Parathyroid adenoma (tissue), 2 donors: ENCODE results near the gene HERC2.
"Not testable (repeated sequence)": the region's sequence is repeated elsewhere in the genome, so short reads cannot be mapped to it uniquely, and the experiment has no call there.

Experiments used
- H2AFZ ChIP-seq: fragments of 300-600 bp; sonication (generic); one replicate; pipeline ENCODE4 v1.7.0; 2017; ENCODE audit warnings: antibody characterized with exemption, mild to moderate bottlenecking
- H3K27ac ChIP-seq: fragments of 300-600 bp; sonication (generic); one replicate; pipeline ENCODE4 v1.7.0; 2017
- H3K27me3 ChIP-seq: fragments of 300-600 bp; sonication (generic); one replicate; pipeline ENCODE4 v1.7.0; 2017; ENCODE audit warnings: low read length; ENCODE audit not compliant: control insufficient read depth, insufficient read depth
- H3K36me3 ChIP-seq: fragments of 300-600 bp; sonication (generic); one replicate; pipeline ENCODE4 v1.7.0; 2017; ENCODE audit warnings: low read length; ENCODE audit not compliant: control insufficient read depth, insufficient read depth
- H3K4me1 ChIP-seq: fragments of 300-600 bp; sonication (generic); one replicate; pipeline ENCODE4 v1.7.0; 2017; ENCODE audit warnings: control low read depth
- H3K4me2 ChIP-seq: fragments of 300-600 bp; sonication (generic); one replicate; pipeline ENCODE4 v1.7.0; 2017; ENCODE audit warnings: low read length
- H3K4me3 ChIP-seq: fragments of 300-600 bp; sonication (generic); one replicate; pipeline ENCODE4 v1.7.0; 2017; ENCODE audit warnings: low read depth, low read length
- H3K79me2 ChIP-seq: fragments of 300-600 bp; sonication (generic); one replicate; pipeline ENCODE4 v1.7.0; 2017; ENCODE audit warnings: control low read depth
- H3K9ac ChIP-seq: fragments of 300-600 bp; sonication (generic); one replicate; pipeline ENCODE4 v1.7.0; 2017; ENCODE audit warnings: mild to moderate bottlenecking
- H3K9me3 ChIP-seq: fragments of 300-600 bp; sonication (generic); one replicate; pipeline ENCODE4 v1.7.0; 2017; ENCODE audit warnings: low read length; ENCODE audit not compliant: control insufficient read depth
- TF ChIP-seq, protein P1 (sequence below): fragments of 300-600 bp; sonication (generic); IDR thresholded peaks from one replicate; pipeline ENCODE4 v1.7.0; 2017; ENCODE audit warnings: antibody characterized with exemption, mild to moderate bottlenecking
- donor health status: primary hyperparathyroidism.

Gene HERC2

DNA sequence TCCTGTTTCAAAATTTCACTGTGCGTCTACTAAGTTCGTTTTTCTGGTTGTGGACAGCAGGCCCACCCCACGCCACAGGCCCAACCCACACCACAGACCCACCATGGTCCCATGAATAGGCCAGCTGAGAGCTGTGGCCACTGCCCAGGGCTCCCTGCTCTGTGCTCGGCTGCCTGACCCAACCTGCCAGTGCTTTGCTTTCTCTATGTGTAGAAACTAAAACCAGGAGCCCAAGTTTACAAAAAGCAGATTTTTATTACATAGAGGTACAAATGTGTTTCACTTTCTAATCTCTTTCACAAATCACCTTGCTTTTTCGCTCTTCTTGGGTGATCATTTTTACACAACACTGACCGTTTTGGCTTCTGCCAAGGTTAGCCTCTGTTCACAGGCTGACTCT is 69.1 kb downstream of the HERC2 start:
- no peaks in the 10 kb centered on the region for H3K36me3 ChIP-seq
- H3K9ac ChIP-seq = no peak overlapping the region
- no peaks in the 10 kb centered on the region for H3K79me2 ChIP-seq
- no peaks in the 10 kb centered on the region for H3K9me3 ChIP-seq
- H3K4me2 ChIP-seq = no peak overlapping the region
- H3K27me3 ChIP-seq = no peaks in the 10 kb centered on the region
- H2AFZ ChIP-seq = no peak overlapping the region
- H3K4me1 ChIP-seq = no peaks in the 10 kb centered on the region
- H3K27ac ChIP-seq = no peak overlapping the region
- TF ChIP-seq, protein P1, sequence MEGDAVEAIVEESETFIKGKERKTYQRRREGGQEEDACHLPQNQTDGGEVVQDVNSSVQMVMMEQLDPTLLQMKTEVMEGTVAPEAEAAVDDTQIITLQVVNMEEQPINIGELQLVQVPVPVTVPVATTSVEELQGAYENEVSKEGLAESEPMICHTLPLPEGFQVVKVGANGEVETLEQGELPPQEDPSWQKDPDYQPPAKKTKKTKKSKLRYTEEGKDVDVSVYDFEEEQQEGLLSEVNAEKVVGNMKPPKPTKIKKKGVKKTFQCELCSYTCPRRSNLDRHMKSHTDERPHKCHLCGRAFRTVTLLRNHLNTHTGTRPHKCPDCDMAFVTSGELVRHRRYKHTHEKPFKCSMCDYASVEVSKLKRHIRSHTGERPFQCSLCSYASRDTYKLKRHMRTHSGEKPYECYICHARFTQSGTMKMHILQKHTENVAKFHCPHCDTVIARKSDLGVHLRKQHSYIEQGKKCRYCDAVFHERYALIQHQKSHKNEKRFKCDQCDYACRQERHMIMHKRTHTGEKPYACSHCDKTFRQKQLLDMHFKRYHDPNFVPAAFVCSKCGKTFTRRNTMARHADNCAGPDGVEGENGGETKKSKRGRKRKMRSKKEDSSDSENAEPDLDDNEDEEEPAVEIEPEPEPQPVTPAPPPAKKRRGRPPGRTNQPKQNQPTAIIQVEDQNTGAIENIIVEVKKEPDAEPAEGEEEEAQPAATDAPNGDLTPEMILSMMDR = no peak
- H3K4me3 ChIP-seq = no peak overlapping the region

- no peaks in the 10 kb centered on the region for H3K4me1 ChIP-seq
- no peak overlapping the region for H3K4me2 ChIP-seq
- H3K36me3 ChIP-seq = no peaks in the 10 kb centered on the region
- H2AFZ ChIP-seq = no peak overlapping the region
- no peaks in the 10 kb centered on the region for H3K27me3 ChIP-seq
- H3K79me2 ChIP-seq = no peaks in the 10 kb centered on the region
- no peaks in the 10 kb centered on the region for H3K9me3 ChIP-seq
- no peak overlapping the region for H3K9ac ChIP-seq
- no peak overlapping the region for H3K4me3 ChIP-seq
- TF ChIP-seq, protein P1 = no peak
- no peak overlapping the region for H3K27ac ChIP-seq
Measured at GRCh38 chr15:28246605-28247004, 75.4 kb downstream of the HERC2 start.

DNA sequence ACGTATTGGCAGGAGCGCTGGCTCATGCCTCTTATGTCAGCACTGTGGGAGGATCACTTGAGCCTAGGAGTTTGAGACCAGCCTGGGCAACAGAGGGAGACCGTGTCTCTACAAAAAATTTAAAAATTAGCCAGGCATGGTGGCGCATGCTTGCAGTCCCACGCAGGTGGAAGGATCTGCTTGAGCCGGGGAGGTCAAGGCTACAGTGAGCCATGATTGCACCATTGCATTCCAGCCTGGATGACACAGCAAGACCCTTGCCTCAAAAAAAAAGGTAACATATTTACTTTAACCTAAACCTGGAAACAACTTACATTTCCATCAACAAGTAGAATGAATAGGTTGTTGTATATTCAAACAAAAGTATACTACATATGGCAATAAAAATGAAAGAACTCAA is 78.1 kb downstream of the HERC2 start:
- Histone ChIP-seq H3K79me2 (no peaks in the 10 kb centered on the region), H3K9me3 (no peaks in the 10 kb centered on the region), H3K4me1 (no peaks in the 10 kb centered on the region), H3K27ac (no peak overlapping the region), H3K4me2 (no peak overlapping the region), H3K4me3 (no peak overlapping the region), H2AFZ (no peak overlapping the region), H3K9ac (no peak overlapping the region), H3K36me3 (no peaks in the 10 kb centered on the region), H3K27me3 (no peaks in the 10 kb centered on the region)
- TF ChIP-seq, protein P1 = no peak

DNA sequence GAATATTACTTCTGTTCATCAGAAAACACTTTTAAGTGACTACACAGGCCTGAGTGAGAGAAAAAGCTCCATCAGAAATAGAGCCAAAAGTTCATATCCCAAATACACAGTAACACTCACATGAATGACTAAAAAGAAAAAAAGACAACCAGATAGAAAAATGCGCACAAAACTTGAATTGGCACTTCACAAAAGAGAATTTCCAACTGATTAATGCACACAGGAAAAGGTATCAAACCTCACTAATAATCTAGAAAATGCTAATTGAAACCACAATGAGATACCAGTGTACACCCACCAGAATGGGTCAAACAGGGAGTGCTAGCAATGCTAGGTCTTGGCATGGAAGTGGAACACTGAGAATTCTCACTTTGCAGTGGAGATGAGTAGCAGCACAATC is 78.6 kb downstream of the HERC2 start:
- H3K9me3 ChIP-seq = no peaks in the 10 kb centered on the region
- H3K9ac ChIP-seq = no peak overlapping the region
- H3K27ac ChIP-seq = no peak overlapping the region
- no peaks in the 10 kb centered on the region for H3K36me3 ChIP-seq
- H3K4me1 ChIP-seq = no peaks in the 10 kb centered on the region
- H3K27me3 ChIP-seq = no peaks in the 10 kb centered on the region
- no peak overlapping the region for H3K4me2 ChIP-seq
- TF ChIP-seq, protein P1 = no peak
- H3K4me3 ChIP-seq = no peak overlapping the region
- no peaks in the 10 kb centered on the region for H3K79me2 ChIP-seq
- no peak overlapping the region for H2AFZ ChIP-seq

GRCh38 chr15:28238296-28238695 is 83.7 kb downstream of the HERC2 start:
- not testable (repeated sequence) for H3K4me1 ChIP-seq, H3K4me2 ChIP-seq, H3K27me3 ChIP-seq, H2AFZ ChIP-seq, H3K9me3 ChIP-seq, H3K4me3 ChIP-seq, H3K36me3 ChIP-seq, H3K9ac ChIP-seq, H3K27ac ChIP-seq, H3K79me2 ChIP-seq

DNA sequence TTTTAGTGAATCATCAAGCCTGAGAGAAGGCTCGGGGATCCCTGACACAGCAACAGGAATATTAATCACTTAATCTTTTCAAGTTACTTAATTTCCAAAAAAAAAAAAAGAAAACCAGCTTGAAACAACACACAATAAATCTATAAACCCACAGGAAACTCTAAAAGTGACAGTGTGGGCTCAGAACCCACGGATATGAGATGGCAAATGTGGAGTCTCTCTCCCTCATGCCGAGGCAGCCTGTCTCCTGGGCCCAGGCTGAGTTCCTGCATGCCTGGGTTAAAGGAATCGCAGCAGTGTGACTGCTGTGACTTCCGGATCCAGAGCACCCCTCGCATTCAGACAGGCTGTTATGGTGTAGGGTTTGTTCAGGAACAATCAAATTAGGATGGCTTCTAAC is 90.2 kb downstream of the HERC2 start:
- not testable (repeated sequence) for H3K4me3 ChIP-seq, H3K79me2 ChIP-seq, H3K4me2 ChIP-seq, H3K9me3 ChIP-seq, H3K27ac ChIP-seq, H2AFZ ChIP-seq, H3K36me3 ChIP-seq, H3K9ac ChIP-seq, H3K27me3 ChIP-seq, H3K4me1 ChIP-seq

DNA sequence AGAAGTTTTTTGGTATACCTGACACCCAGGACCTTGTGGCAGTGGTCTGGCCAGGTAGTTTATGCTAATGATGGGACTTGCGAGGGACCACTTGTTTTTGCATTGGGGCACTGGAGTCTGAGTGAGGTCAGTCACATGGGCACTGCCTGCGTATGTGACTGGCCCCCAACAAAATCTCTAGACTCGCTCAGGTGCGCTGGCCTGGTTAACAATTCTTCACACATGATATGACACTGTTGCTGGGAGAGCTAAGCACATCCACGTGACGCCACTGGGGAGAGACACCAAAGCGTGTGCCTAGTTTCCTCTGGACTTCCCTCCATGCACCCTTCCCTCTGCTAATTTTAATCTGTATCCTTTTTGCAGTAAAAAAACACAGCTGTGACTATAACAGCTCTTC is 90.6 kb downstream of the HERC2 start:
- not testable (repeated sequence) for H3K36me3 ChIP-seq, H3K4me2 ChIP-seq, H3K9me3 ChIP-seq, H3K4me3 ChIP-seq, H2AFZ ChIP-seq, H3K9ac ChIP-seq, H3K79me2 ChIP-seq, H3K4me1 ChIP-seq, H3K27me3 ChIP-seq, H3K27ac ChIP-seq

DNA sequence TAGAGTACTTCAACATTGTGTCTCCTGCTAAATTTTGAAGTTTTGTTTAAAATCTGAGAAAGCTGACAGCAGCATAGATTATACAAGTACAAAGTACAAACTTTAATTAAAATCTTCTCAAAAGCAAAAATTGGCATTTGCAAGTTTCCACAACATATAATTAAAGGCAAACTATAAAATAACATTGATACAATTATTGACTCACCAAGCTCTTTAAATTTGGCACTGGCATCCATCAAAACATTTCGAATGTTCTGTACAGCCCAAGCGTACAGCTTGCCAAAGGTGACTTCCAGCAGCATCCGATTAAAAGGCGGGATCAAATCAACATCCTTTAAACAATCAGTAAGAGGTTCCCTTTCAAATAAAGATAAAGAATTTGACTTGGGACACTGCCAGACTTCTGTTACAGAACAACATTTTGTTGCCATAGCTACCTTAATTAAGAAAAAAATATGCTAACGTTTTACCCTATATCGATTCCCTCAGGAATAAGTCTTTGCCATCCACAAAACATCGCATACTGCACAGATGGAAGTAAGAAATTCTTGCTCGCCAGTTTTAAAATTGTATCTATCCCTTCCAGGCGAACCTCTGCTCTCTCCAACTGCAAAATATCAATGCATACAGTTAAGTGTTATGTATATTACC is 92.9 kb downstream of the HERC2 start:
- not testable (repeated sequence) for H3K79me2 ChIP-seq, H3K9ac ChIP-seq, H3K9me3 ChIP-seq, H3K27me3 ChIP-seq, H3K4me2 ChIP-seq, H3K27ac ChIP-seq, H3K4me3 ChIP-seq, H2AFZ ChIP-seq, H3K36me3 ChIP-seq, H3K4me1 ChIP-seq
